ENCODE data around the gene MYH11.
"Not testable (repeated sequence)": the region's sequence is repeated elsewhere in the genome, so short reads cannot be mapped to it uniquely, and the experiment has no call there.

The MYH11 gene

GRCh38 chr16:15749985-15750384 is 106.8 kb downstream of the MYH11 start:
- DNase-seq (ENCODE audit: low spot score): no peak

- no peak for DNase-seq (ENCODE audit: low spot score)
Measured at GRCh38 chr16:15749371-15749770, 107.5 kb downstream of the MYH11 start.

- no peak for DNase-seq (ENCODE audit: low spot score)
Measured at GRCh38 chr16:15748654-15749053, 108.2 kb downstream of the MYH11 start.

- no peak for DNase-seq (ENCODE audit: low spot score)
Measured at GRCh38 chr16:15747937-15748336, 108.9 kb downstream of the MYH11 start.

GRCh38 chr16:15746332-15746731 is 110.5 kb downstream of the MYH11 start:
- DNase-seq (ENCODE audit: low spot score): no peak

- DNase-seq (ENCODE audit: low spot score): no peak
Measured at GRCh38 chr16:15743657-15744056, 113.2 kb downstream of the MYH11 start.

GRCh38 chr16:15742716-15743115 is 114.1 kb downstream of the MYH11 start:
- no peak for DNase-seq (ENCODE audit: low spot score)

GRCh38 chr16:15741207-15741871 is 115.5 kb downstream of the MYH11 start:
- DNase-seq (ENCODE audit: low spot score): no peak

GRCh38 chr16:15739950-15740349 is 116.9 kb downstream of the MYH11 start:
- no peak for DNase-seq (ENCODE audit: low spot score)

- DNase-seq (ENCODE audit: low spot score): no peak
Measured at GRCh38 chr16:15739464-15739863, 117.4 kb downstream of the MYH11 start.

- DNase-seq (ENCODE audit: low spot score): no peak
Measured at GRCh38 chr16:15737140-15737644, 119.6 kb downstream of the MYH11 start.

GRCh38 chr16:15736529-15736928 is 120.3 kb downstream of the MYH11 start:
- DNase-seq (ENCODE audit: low spot score): no peak

GRCh38 chr16:15735610-15736009 is 121.2 kb downstream of the MYH11 start:
- DNase-seq (ENCODE audit: low spot score): no peak

GRCh38 chr16:15732416-15732815 is 124.4 kb downstream of the MYH11 start:
- DNase-seq (ENCODE audit: low spot score): no peak

GRCh38 chr16:15729152-15729551 is 127.7 kb downstream of the MYH11 start:
- DNase-seq (ENCODE audit: low spot score): no peak

- DNase-seq (ENCODE audit: low spot score): not testable (repeated sequence)
Measured at GRCh38 chr16:15727697-15728096, 129.1 kb downstream of the MYH11 start.

GRCh38 chr16:15726715-15727114 is 130.1 kb downstream of the MYH11 start:
- no peak for DNase-seq (ENCODE audit: low spot score)

GRCh38 chr16:15725641-15726240 is 131.1 kb downstream of the MYH11 start:
- no peak for DNase-seq (ENCODE audit: low spot score)

GRCh38 chr16:15723808-15724207 is 133.0 kb downstream of the MYH11 start:
- no peak for DNase-seq (ENCODE audit: low spot score)

GRCh38 chr16:15721018-15721417 is 135.8 kb downstream of the MYH11 start:
- no peak for DNase-seq (ENCODE audit: low spot score)

- no peak for DNase-seq (ENCODE audit: low spot score)
Measured at GRCh38 chr16:15716694-15717447, 140.0 kb downstream of the MYH11 start.

- DNase-seq (ENCODE audit: low spot score): no peak
Measured at GRCh38 chr16:15715221-15715620, 141.6 kb downstream of the MYH11 start.

All from COLO829 (cell line).